Measurements from ENCODE around the gene MORN5. TPM values are rescaled to one million over a fixed set of nuclear protein-coding genes. Genes with fewer than 3 reads are reported as not detected.

Gene MORN5
- total and polyA plus RNA-seq, 9 of the 15 experiments (the other 6 are each of a cell fraction or from before 2014, with no cell fraction given): not detected

- TF ChIP-seq THAP12 (CRISPR knock-in tag; IDR thresholded peaks at IDR 0.05) (0 out of 2 replicates have a peak, but pooled peaks have one; percentile 20), MAZ (CRISPR knock-in tag; conservative IDR thresholded peaks at IDR 0.05 in 1 of 2, IDR thresholded peaks at IDR 0.05 in 1 of 2) (peak; percentile 62 to 84; a peak in 2 of 4 replicates), ZNF57 (CRISPR knock-in tag; IDR thresholded peaks at IDR 0.05) (no peak), ESRRA (IDR thresholded peaks at IDR 0.05; ENCODE audit: borderline replicate concordance, low read depth) (no peak), CC2D1A (IDR thresholded peaks at IDR 0.05) (no peak), SP1 (CRISPR knock-in tag; IDR thresholded peaks at IDR 0.05) (peak; percentile 60), IRF2 (CRISPR knock-in tag; IDR thresholded peaks at IDR 0.05) (no peak), MYNN (IDR thresholded peaks at IDR 0.05) (no peak), MYNN (CRISPR knock-in tag; IDR thresholded peaks at IDR 0.05) (no peak), PCBP2 (IDR thresholded peaks at IDR 0.05; ENCODE audit: low read depth, low read length, poor library complexity, severe bottlenecking) (no peak), ZNF511 (CRISPR knock-in tag; IDR thresholded peaks at IDR 0.05) (peak; percentile 59; the same call in 1 of the 2 replicates), MTF1 (CRISPR knock-in tag; IDR thresholded peaks at IDR 0.05; ENCODE audit: borderline replicate concordance) (no peak), RBM25 (IDR thresholded peaks at IDR 0.05; ENCODE audit: low read depth, low read length, severe bottlenecking) (peak; percentile 24), SIRT6 (IDR thresholded peaks at IDR 0.05; ENCODE audit: low read depth, low read length) (no peak)
- TF ChIP-seq, protein P1, sequence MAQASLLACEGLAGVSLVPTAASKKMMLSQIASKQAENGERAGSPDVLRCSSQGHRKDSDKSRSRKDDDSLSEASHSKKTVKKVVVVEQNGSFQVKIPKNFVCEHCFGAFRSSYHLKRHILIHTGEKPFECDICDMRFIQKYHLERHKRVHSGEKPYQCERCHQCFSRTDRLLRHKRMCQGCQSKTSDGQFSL (CRISPR knock-in tag; IDR thresholded peaks at IDR 0.05): no peak
- TF ChIP-seq, protein P1 (tag; IDR thresholded peaks at IDR 0.05): no peak
Measured at GRCh38 chr9:122213589-122214413, 54.1 kb downstream of the MORN5 start (continued).

Measured in K562 (cell line).